Measurements from ENCODE around the gene EBNA1BP2.
"Not testable (repeated sequence)": the region's sequence is repeated elsewhere in the genome, so short reads cannot be mapped to it uniquely, and the experiment has no call there.

DNA sequence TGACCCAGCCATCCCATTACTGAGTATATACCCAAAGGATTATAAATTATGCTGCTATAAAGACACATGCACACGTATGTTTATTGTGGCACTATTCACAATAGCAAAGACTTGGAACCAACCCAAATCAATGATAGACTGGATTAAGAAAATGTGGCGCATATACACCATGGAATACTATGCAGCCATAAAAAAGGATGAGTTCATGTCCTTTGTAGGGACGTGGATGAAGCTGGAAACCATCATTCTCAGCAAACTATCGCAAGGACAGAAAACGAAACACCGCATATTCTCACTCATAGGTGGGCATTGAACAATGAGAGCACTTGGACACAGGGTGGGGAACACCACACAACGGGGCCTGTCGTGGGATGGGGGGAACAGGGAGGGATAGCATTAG is 36.2 kb upstream of the EBNA1BP2 start:
- not testable (repeated sequence) for TF ChIP-seq CTCF (conservative IDR thresholded peaks at IDR 0.05; ENCODE audit: low read depth, low read length); EZH2 (IDR thresholded peaks at IDR 0.05; ENCODE audit: borderline replicate concordance, low read depth, low read length, poor library complexity, severe bottlenecking)

All from A673 (cell line).